SK-N-SH (cell line): ENCODE measurements around the gene MBLAC1.

Source experiments
- GABPA ChIP-seq: IDR thresholded peaks from 2 replicates; pipeline ENCODE4 v1.4.0; 2012; ENCODE audit warnings: low read depth, mild to moderate bottlenecking
- GATA2 ChIP-seq: sonication (generic); formaldehyde crosslinking; IDR thresholded peaks from 2 replicates; pipeline ENCODE4 v1.5.0; 2020; ENCODE audit warnings: mild to moderate bottlenecking, missing genetic modification reagents
- MAX ChIP-seq: IDR thresholded peaks from 2 replicates; pipeline ENCODE4 v1.4.0; 2012; ENCODE audit warnings: low read depth
- MXI1 ChIP-seq: IDR thresholded peaks from 2 replicates; pipeline ENCODE4 v1.6.1; 2012; ENCODE audit warnings: mild to moderate bottlenecking, low read depth, low read length, improper control_type of control experiment
- POLR2AphosphoS5 ChIP-seq: IDR thresholded peaks from 2 replicates; pipeline ENCODE4 v1.6.1; 2012; ENCODE audit warnings: low read depth, low read length
- RFX5 ChIP-seq: IDR thresholded peaks from 2 replicates; pipeline ENCODE4 v1.6.1; 2012; ENCODE audit warnings: mild to moderate bottlenecking, improper control_type of control experiment, low read length
- SMC3 ChIP-seq: IDR thresholded peaks from 2 replicates; pipeline ENCODE4 v1.6.1; 2012; ENCODE audit warnings: low read depth, low read length, improper control_type of control experiment
- YY1 ChIP-seq: IDR thresholded peaks from 2 replicates; pipeline ENCODE4 v1.4.0; 2012; ENCODE audit warnings: low read depth, mild to moderate bottlenecking
- TF ChIP-seq, protein P1 (sequence below): fragments of 200-600 bp; sonication (generic); IDR thresholded peaks from 2 replicates; pipeline ENCODE4 v1.6.1; 2017; ENCODE audit warnings: antibody characterized with exemption, mild to moderate bottlenecking, moderate library complexity
- TF ChIP-seq, protein P2 (sequence below): fragments of 150-350 bp; IDR thresholded peaks from 2 replicates; pipeline ENCODE4 v1.6.1; 2017; ENCODE audit warnings: antibody characterized with exemption, low read length, low read depth, borderline replicate concordance
- TF ChIP-seq, protein P3 (sequence below): IDR thresholded peaks from 2 replicates; pipeline ENCODE4 v1.4.0; 2012; ENCODE audit warnings: low read depth, borderline replicate concordance
- TF ChIP-seq, protein P4 (sequence below): IDR thresholded peaks from 2 replicates; pipeline ENCODE4; 2012
- TF ChIP-seq, protein P5 (sequence below): IDR thresholded peaks from 2 replicates; pipeline ENCODE4 v1.6.1; 2012; ENCODE audit warnings: mild to moderate bottlenecking, low read depth, low read length, moderate library complexity

DNA sequence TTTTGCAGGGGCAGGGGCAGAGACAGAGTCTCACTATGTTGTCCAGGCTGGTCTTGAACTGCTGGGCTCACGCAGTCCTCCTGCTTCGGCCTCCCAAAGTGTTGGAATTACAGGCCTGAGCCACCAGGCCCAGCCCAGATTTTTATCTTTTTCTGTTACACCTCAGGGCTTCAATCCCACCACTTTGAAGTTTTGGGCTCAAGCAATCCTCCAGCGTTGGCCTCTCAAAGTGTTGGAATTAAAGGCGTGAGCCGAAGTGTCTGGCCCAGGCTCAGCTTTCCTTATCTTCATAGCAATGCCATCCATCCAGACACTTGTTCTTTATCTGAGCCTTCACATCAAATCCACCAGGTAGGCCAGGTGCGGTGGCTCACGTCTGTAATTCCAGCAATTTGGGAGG lies 11.7 kb upstream of the MBLAC1 start:
- TF ChIP-seq, protein P1, sequence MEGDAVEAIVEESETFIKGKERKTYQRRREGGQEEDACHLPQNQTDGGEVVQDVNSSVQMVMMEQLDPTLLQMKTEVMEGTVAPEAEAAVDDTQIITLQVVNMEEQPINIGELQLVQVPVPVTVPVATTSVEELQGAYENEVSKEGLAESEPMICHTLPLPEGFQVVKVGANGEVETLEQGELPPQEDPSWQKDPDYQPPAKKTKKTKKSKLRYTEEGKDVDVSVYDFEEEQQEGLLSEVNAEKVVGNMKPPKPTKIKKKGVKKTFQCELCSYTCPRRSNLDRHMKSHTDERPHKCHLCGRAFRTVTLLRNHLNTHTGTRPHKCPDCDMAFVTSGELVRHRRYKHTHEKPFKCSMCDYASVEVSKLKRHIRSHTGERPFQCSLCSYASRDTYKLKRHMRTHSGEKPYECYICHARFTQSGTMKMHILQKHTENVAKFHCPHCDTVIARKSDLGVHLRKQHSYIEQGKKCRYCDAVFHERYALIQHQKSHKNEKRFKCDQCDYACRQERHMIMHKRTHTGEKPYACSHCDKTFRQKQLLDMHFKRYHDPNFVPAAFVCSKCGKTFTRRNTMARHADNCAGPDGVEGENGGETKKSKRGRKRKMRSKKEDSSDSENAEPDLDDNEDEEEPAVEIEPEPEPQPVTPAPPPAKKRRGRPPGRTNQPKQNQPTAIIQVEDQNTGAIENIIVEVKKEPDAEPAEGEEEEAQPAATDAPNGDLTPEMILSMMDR = no peak
- TF ChIP-seq POLR2AphosphoS5 = no peak
- no peak for TF ChIP-seq MXI1
- TF ChIP-seq, protein P2, sequence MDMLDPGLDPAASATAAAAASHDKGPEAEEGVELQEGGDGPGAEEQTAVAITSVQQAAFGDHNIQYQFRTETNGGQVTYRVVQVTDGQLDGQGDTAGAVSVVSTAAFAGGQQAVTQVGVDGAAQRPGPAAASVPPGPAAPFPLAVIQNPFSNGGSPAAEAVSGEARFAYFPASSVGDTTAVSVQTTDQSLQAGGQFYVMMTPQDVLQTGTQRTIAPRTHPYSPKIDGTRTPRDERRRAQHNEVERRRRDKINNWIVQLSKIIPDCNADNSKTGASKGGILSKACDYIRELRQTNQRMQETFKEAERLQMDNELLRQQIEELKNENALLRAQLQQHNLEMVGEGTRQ = no peak
- no peak for TF ChIP-seq RFX5
- no peak for TF ChIP-seq SMC3
- TF ChIP-seq GATA2 = no peak
- TF ChIP-seq GABPA = no peak
- TF ChIP-seq YY1 = no peak
- no peak for TF ChIP-seq MAX
- TF ChIP-seq, protein P3, sequence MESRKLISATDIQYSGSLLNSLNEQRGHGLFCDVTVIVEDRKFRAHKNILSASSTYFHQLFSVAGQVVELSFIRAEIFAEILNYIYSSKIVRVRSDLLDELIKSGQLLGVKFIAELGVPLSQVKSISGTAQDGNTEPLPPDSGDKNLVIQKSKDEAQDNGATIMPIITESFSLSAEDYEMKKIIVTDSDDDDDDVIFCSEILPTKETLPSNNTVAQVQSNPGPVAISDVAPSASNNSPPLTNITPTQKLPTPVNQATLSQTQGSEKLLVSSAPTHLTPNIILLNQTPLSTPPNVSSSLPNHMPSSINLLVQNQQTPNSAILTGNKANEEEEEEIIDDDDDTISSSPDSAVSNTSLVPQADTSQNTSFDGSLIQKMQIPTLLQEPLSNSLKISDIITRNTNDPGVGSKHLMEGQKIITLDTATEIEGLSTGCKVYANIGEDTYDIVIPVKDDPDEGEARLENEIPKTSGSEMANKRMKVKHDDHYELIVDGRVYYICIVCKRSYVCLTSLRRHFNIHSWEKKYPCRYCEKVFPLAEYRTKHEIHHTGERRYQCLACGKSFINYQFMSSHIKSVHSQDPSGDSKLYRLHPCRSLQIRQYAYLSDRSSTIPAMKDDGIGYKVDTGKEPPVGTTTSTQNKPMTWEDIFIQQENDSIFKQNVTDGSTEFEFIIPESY = no peak
- TF ChIP-seq, protein P4, sequence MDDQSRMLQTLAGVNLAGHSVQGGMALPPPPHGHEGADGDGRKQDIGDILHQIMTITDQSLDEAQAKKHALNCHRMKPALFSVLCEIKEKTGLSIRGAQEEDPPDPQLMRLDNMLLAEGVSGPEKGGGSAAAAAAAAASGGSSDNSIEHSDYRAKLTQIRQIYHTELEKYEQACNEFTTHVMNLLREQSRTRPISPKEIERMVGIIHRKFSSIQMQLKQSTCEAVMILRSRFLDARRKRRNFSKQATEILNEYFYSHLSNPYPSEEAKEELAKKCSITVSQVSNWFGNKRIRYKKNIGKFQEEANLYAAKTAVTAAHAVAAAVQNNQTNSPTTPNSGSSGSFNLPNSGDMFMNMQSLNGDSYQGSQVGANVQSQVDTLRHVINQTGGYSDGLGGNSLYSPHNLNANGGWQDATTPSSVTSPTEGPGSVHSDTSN = no peak
- TF ChIP-seq, protein P5, sequence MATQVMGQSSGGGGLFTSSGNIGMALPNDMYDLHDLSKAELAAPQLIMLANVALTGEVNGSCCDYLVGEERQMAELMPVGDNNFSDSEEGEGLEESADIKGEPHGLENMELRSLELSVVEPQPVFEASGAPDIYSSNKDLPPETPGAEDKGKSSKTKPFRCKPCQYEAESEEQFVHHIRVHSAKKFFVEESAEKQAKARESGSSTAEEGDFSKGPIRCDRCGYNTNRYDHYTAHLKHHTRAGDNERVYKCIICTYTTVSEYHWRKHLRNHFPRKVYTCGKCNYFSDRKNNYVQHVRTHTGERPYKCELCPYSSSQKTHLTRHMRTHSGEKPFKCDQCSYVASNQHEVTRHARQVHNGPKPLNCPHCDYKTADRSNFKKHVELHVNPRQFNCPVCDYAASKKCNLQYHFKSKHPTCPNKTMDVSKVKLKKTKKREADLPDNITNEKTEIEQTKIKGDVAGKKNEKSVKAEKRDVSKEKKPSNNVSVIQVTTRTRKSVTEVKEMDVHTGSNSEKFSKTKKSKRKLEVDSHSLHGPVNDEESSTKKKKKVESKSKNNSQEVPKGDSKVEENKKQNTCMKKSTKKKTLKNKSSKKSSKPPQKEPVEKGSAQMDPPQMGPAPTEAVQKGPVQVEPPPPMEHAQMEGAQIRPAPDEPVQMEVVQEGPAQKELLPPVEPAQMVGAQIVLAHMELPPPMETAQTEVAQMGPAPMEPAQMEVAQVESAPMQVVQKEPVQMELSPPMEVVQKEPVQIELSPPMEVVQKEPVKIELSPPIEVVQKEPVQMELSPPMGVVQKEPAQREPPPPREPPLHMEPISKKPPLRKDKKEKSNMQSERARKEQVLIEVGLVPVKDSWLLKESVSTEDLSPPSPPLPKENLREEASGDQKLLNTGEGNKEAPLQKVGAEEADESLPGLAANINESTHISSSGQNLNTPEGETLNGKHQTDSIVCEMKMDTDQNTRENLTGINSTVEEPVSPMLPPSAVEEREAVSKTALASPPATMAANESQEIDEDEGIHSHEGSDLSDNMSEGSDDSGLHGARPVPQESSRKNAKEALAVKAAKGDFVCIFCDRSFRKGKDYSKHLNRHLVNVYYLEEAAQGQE = no peak
